Left ventricle myocardium inferior (tissue), 1 donor: Measurements from ENCODE around the gene ATP6AP1. TPM values are rescaled to one million over a fixed set of nuclear protein-coding genes. Genes with fewer than 3 reads are reported as not detected.

Experiments
- DNase-seq: peaks from one replicate; pipeline ENCODE4 v3.0.0-alpha.2; 2020
- H3K27ac ChIP-seq: fragments of 200-600 bp; replicated peaks from 2 replicates; pipeline ENCODE4 v1.8.0; 2021
- H3K27me3 ChIP-seq: fragments of 200-600 bp; 2 replicates; pipeline ENCODE4 v1.8.0; 2021; ENCODE audit warnings: low read depth
- H3K36me3 ChIP-seq: fragments of 200-600 bp; 2 replicates; pipeline ENCODE4 v1.8.0; 2021
- H3K4me1 ChIP-seq: fragments of 200-600 bp; 2 replicates; pipeline ENCODE4 v1.8.0; 2021
- H3K4me3 ChIP-seq: fragments of 200-600 bp; 2 replicates; pipeline ENCODE4 v1.8.0; 2021; ENCODE audit warnings: mild to moderate bottlenecking, moderate library complexity
- H3K9me3 ChIP-seq: fragments of 200-600 bp; replicated peaks from 2 replicates; pipeline ENCODE4 v1.8.0; 2021
- intact Hi-C: fragments of 100-400 bp; cut with micrococcal nuclease; formaldehyde crosslinking; loops from one replicate; pipeline ENCODE4 v1.11.0; 2022
- microRNA-seq: library from miRNA; unstranded; fragments of <30 nt; microRNA quantifications from one replicate; pipeline ENCODE4 v1.2.0, GENCODE V29; 2020
- total RNA-seq: library from RNA; stranded (reverse); fragmentation: NEBNext Ultra II Directional; extraction: Animal tissue kit (Norgen Biotek cat#: 25700); gene quantifications from one replicate; pipeline ENCODE4 v1.2.1, GENCODE V29; 2021
- TF ChIP-seq, protein P1 (sequence below): fragments of 200-600 bp; IDR thresholded peaks from 2 replicates; pipeline ENCODE4 v1.8.0; 2021; ENCODE audit warnings: antibody characterized with exemption, mild to moderate bottlenecking, borderline replicate concordance
- donor health status: DM: no; HTN: yes; CAD: no; lungs with severe emphysema.

Gene ATP6AP1
- total RNA-seq, 1 donor from 2014 or later: 84.1 TPM

DNA sequence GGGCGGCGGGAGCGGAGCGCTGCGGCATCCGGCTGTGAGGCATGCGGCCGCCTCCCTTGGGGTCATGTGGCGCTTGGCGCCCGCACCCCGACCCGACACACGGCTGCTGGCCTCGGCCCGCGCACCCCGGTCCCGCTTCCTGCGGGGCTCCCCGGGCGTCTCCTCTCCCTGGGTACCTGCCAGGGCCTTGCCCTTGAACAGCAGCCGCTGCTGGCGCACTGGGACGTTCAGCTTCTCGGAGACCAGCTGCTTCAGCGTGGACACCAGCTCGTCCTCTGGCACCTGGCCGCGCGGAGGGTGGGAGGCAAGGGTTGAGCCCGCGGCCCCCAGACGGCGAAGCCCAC, 57.5 kb downstream of the ATP6AP1 start:
- Histone ChIP-seq H3K27me3 (no peaks in the 10 kb centered on the region), H3K36me3 (peaks cover 8% of the 10 kb centered on the region), H3K4me3 (peak overlapping the region; percentile 78), H3K4me1 (peaks cover 54% of the 10 kb centered on the region), H3K9me3 (no peaks in the 10 kb centered on the region), H3K27ac (peak overlapping the region; percentile 96)
- intact Hi-C loops: no loop called here
- TF ChIP-seq, protein P1, sequence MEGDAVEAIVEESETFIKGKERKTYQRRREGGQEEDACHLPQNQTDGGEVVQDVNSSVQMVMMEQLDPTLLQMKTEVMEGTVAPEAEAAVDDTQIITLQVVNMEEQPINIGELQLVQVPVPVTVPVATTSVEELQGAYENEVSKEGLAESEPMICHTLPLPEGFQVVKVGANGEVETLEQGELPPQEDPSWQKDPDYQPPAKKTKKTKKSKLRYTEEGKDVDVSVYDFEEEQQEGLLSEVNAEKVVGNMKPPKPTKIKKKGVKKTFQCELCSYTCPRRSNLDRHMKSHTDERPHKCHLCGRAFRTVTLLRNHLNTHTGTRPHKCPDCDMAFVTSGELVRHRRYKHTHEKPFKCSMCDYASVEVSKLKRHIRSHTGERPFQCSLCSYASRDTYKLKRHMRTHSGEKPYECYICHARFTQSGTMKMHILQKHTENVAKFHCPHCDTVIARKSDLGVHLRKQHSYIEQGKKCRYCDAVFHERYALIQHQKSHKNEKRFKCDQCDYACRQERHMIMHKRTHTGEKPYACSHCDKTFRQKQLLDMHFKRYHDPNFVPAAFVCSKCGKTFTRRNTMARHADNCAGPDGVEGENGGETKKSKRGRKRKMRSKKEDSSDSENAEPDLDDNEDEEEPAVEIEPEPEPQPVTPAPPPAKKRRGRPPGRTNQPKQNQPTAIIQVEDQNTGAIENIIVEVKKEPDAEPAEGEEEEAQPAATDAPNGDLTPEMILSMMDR: no peak
- DNase-seq: peak; percentile 43

Small RNA genes within 50 kb of the gene (microRNA-seq; reads per million reads assigned to microRNA genes)
- not detected for gene MIR6858

Other genes starting within 250 kb of the ATP6AP1 start
- not detected for gene OPN1MW, start 246.1 kb upstream of the ATP6AP1 start, total RNA-seq
- gene OPN1MW2, start 208.9 kb upstream of the ATP6AP1 start, total RNA-seq: not detected
- not detected for gene OPN1MW3, start 171.1 kb upstream of the ATP6AP1 start, total RNA-seq
- gene TEX28, start 133.6 kb upstream of the ATP6AP1 start, total RNA-seq: not detected
- gene TKTL1, start 132.9 kb upstream of the ATP6AP1 start, total RNA-seq: 11.7 TPM
- gene FLNA, start 54.0 kb upstream of the ATP6AP1 start, total RNA-seq: 225 TPM
- gene EMD, start 49.4 kb upstream of the ATP6AP1 start, total RNA-seq: 55.6 TPM
- 1,850 TPM for gene RPL10, start 30.3 kb upstream of the ATP6AP1 start, total RNA-seq
- 56.3 TPM for gene DNASE1L1, start 19.4 kb upstream of the ATP6AP1 start, total RNA-seq
- 39.8 TPM for gene TAFAZZIN, start 17.1 kb upstream of the ATP6AP1 start, total RNA-seq
- gene GDI1, start 8.5 kb downstream of the ATP6AP1 start, total RNA-seq: 79.3 TPM
- gene FAM50A, start 15.5 kb downstream of the ATP6AP1 start, total RNA-seq: 41.1 TPM
- gene PLXNA3, start 29.6 kb downstream of the ATP6AP1 start, total RNA-seq: 16.6 TPM
- 18.0 TPM for gene LAGE3, start 50.6 kb downstream of the ATP6AP1 start, total RNA-seq
- 60.2 TPM for gene UBL4A, start 57.9 kb downstream of the ATP6AP1 start, total RNA-seq
- gene SLC10A3, start 62.0 kb downstream of the ATP6AP1 start, total RNA-seq: 10.4 TPM
- gene FAM3A, start 87.6 kb downstream of the ATP6AP1 start, total RNA-seq: 52.0 TPM
- gene G6PD, start 118.2 kb downstream of the ATP6AP1 start, total RNA-seq: 10.9 TPM
- 14.8 TPM for gene IKBKG, start 118.9 kb downstream of the ATP6AP1 start, total RNA-seq
- gene CTAG1A, start 156.5 kb downstream of the ATP6AP1 start, total RNA-seq: not detected
- gene CTAG1B, start 190.6 kb downstream of the ATP6AP1 start, total RNA-seq: not detected
- gene CTAG2, start 224.9 kb downstream of the ATP6AP1 start, total RNA-seq: not detected